HG02970 (cell line): ENCODE measurements around the gene FEN1.

Experiments used
- ATAC-seq: cut with Tn5 transposase; IDR thresholded peaks from one replicate; pipeline ENCODE4 v1.9.1; 2021; ENCODE audit warnings: mild to moderate bottlenecking, moderate library complexity, moderate number of reproducible peaks; ENCODE audit not compliant: unreplicated experiment, low FRiP score

FEN1 gene

GRCh38 chr11:61815790-61816735 lies 23.4 kb downstream of the FEN1 start:
- peak; percentile 31 for ATAC-seq

- ATAC-seq: peak; percentile 42
These were observed 24.2 kb downstream of the FEN1 start, which contains the start of gene FADS1 for GRCh38 chr11:61816736-61817455. FADS1 (minus strand) TSS chr11:61817003; CDS start chr11:61816929, 74 bp downstream.

GRCh38 chr11:61817471-61818202 lies 24.9 kb downstream of the FEN1 start:
- no peak for ATAC-seq

- no peak for ATAC-seq
These were observed 27.5 kb downstream of the FEN1 start for GRCh38 chr11:61820174-61820573.

- peak; percentile 3 for ATAC-seq
These were observed 34.3 kb downstream of the FEN1 start for GRCh38 chr11:61826930-61827570.

- peak; percentile 58 for ATAC-seq
These were observed 35.1 kb downstream of the FEN1 start, which contains the start of gene FADS2 for GRCh38 chr11:61827571-61828378. FADS2 (plus strand) TSS chr11:61828300; CDS start chr11:61828391, 91 bp downstream.

- ATAC-seq: peak; percentile 13
These were observed 35.6 kb downstream of the FEN1 start for GRCh38 chr11:61828379-61828628.

- peak; percentile 26 for ATAC-seq
These were observed 36.1 kb downstream of the FEN1 start for GRCh38 chr11:61828629-61829407.

GRCh38 chr11:61829806-61830205 lies 37.1 kb downstream of the FEN1 start:
- no peak for ATAC-seq

GRCh38 chr11:61830237-61831105 lies 37.8 kb downstream of the FEN1 start:
- no peak for ATAC-seq

- ATAC-seq: no peak
These were observed 39.5 kb downstream of the FEN1 start for GRCh38 chr11:61832207-61832606.

GRCh38 chr11:61832754-61833153 lies 40.0 kb downstream of the FEN1 start:
- no peak for ATAC-seq

GRCh38 chr11:61833471-61833870 lies 40.8 kb downstream of the FEN1 start:
- ATAC-seq: no peak

- no peak for ATAC-seq
These were observed 41.2 kb downstream of the FEN1 start for GRCh38 chr11:61833926-61834277.

GRCh38 chr11:61834278-61835048 lies 41.8 kb downstream of the FEN1 start:
- ATAC-seq: peak; percentile 49

- no peak for ATAC-seq
These were observed 43.5 kb downstream of the FEN1 start for GRCh38 chr11:61836193-61836592.

- no peak for ATAC-seq
These were observed 44.8 kb downstream of the FEN1 start for GRCh38 chr11:61837411-61838005.
